GM19324 (cell line): ENCODE results near the gene LYZ.

ENCODE experiments used
- ATAC-seq: cut with Tn5 transposase; IDR thresholded peaks from one replicate; pipeline ENCODE4 v1.9.1; 2021; ENCODE audit warnings: mild to moderate bottlenecking, moderate library complexity; ENCODE audit not compliant: unreplicated experiment, low FRiP score

The LYZ gene

GRCh38 chr12:69338120-69338859 is 9.9 kb upstream of the LYZ start:
- no peak for ATAC-seq

- ATAC-seq: no peak
Measured at GRCh38 chr12:69338936-69339335, 9.2 kb upstream of the LYZ start.

- no peak for ATAC-seq
Measured at GRCh38 chr12:69339999-69340398, 8.2 kb upstream of the LYZ start.

- no peak for ATAC-seq
Measured at GRCh38 chr12:69341328-69341727, 6.9 kb upstream of the LYZ start.

- no peak for ATAC-seq
Measured at GRCh38 chr12:69342421-69342820, 5.8 kb upstream of the LYZ start.

- no peak for ATAC-seq
Measured at GRCh38 chr12:69343357-69343756, 4.8 kb upstream of the LYZ start.

GRCh38 chr12:69343885-69344612 is 4.1 kb upstream of the LYZ start:
- ATAC-seq: no peak

GRCh38 chr12:69345077-69345476 is 3.1 kb upstream of the LYZ start:
- ATAC-seq: no peak

- no peak for ATAC-seq
Measured at GRCh38 chr12:69345742-69346141, 2.4 kb upstream of the LYZ start.

- no peak for ATAC-seq
Measured at GRCh38 chr12:69350002-69350626, 1.9 kb downstream of the LYZ start.

- ATAC-seq: no peak
Measured at GRCh38 chr12:69350777-69351176, 2.6 kb downstream of the LYZ start.

- no peak for ATAC-seq
Measured at GRCh38 chr12:69351462-69352236, 3.5 kb downstream of the LYZ start.

GRCh38 chr12:69352904-69353303 is 4.7 kb downstream of the LYZ start:
- ATAC-seq: no peak

- ATAC-seq: no peak
Measured at GRCh38 chr12:69354172-69354555, 6.0 kb downstream of the LYZ start.

GRCh38 chr12:69354556-69355187 is 6.5 kb downstream of the LYZ start:
- no peak for ATAC-seq

GRCh38 chr12:69355363-69356028 is 7.3 kb downstream of the LYZ start:
- no peak for ATAC-seq

- ATAC-seq: peak; percentile 93
Measured at GRCh38 chr12:69359531-69360347, 11.6 kb downstream of the LYZ start, which contains the start of gene YEATS4. TSS of gene YEATS4 (plus strand) at chr12:69359743. CDS start at chr12:69359973, 230 bp downstream.

GRCh38 chr12:69360348-69360672 is 12.1 kb downstream of the LYZ start:
- no peak for ATAC-seq

- no peak for ATAC-seq
Measured at GRCh38 chr12:69366796-69367195, 18.6 kb downstream of the LYZ start.
